ENCODE measurements around the gene SETD6. TPM values are rescaled to one million over a fixed set of nuclear protein-coding genes. Genes with fewer than 3 reads are reported as not detected.

Gene SETD6, protein sequence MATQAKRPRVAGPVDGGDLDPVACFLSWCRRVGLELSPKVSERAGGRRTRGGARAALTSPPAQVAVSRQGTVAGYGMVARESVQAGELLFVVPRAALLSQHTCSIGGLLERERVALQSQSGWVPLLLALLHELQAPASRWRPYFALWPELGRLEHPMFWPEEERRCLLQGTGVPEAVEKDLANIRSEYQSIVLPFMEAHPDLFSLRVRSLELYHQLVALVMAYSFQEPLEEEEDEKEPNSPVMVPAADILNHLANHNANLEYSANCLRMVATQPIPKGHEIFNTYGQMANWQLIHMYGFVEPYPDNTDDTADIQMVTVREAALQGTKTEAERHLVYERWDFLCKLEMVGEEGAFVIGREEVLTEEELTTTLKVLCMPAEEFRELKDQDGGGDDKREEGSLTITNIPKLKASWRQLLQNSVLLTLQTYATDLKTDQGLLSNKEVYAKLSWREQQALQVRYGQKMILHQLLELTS
- 15.6 and 20.1 TPM in 2 replicates for total RNA-seq

DNA sequence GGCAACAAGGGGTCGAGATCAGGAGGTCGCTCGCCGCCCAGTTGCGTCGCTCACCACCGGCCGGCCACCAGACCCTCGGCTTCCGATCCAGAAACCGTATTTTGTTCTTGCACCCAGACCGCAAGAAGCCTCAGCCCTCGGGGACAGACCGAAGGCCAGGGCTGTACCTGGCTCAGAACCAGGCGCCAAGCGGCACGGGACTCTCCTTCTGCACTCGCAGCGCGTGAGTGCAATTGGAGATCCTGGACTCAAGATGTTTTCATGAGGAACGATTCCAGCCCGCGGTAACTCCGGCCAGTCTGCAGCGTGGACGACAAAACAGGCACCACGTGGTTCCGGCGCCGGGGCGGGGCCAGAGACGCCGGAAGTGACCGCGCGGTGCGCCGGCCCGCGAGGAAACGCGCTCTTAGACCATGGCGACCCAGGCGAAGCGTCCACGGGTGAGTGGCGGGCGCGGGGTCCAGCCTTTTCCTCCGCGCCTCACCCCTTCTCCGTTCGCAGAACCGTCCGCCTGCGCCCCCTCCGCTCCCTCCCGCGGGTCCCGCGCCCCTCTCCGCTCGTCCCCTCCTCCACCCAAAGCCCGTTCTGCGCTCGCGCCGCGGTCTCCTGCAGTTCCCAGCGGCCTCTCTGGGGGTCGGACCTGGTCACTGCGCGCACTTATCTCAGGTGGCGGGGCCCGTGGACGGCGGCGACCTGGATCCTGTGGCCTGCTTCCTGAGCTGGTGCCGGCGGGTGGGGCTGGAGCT lies at the start of gene SETD6:
SETD6 (plus strand) TSS at position 393 of the 746 bp plus-strand sequence; CDS start at position 414, 21 bp downstream.

DNA sequence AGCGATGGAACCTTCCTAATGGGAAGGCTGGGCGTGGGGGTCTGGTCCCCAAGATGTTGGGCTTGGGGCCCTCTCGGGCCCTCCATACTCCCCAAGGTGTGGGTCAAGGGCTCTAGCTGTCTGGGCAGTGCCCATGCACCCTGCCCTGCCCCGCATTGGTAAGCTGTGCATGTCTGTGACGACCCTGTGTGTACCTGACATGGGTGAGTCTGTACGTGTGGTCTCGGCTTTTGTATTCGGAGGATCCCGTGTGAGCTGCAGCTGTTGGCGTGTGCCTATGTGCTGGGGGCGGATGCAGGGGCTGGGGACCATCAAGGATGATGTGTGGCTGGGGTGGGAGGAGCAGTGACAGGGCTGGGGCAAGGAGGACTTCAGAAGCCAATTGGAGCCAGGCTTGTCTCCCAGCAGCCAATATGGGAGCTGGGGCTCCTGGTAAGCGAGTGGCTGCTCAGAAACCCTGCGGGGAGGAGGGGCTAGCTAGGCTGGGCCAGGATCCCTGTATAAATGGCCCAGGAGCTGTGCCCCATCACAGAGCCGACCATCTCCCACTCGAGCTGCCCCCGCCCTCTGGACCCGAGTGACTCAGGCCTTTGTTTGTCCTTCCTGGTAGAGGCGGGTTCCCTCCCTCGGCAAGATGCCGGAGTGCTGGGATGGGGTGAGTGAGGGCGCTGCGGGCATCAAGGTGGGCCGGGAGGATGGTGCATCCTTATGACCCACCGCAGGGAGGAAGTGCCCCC lies 15.5 kb upstream of the SETD6 start, which contains the start of gene NDRG4:
NDRG4 (plus strand) TSS at position 529 of the 737 bp plus-strand sequence; CDS start at position 635, 106 bp downstream.

Other genes with a start within 250 kb of the SETD6 start
- gene PRSS54, start 220.5 kb upstream of the SETD6 start, total RNA-seq, result not detected in 2 replicates
- gene GINS3, start 123.0 kb upstream of the SETD6 start, total RNA-seq, result 2.7 and 7.5 TPM in 2 replicates
- 10.0 and 12.1 TPM in 2 replicates for gene NDRG4, start 15.4 kb upstream of the SETD6 start, total RNA-seq
- gene CNOT1, start 114.3 kb downstream of the SETD6 start, total RNA-seq, result 122 and 124 TPM in 2 replicates
- 34.1 and 43.5 TPM in 2 replicates for gene SLC38A7, start 169.3 kb downstream of the SETD6 start, total RNA-seq
- 40.1 and 53.0 TPM in 2 replicates for gene GOT2, start 218.8 kb downstream of the SETD6 start, total RNA-seq

Measured in uterine smooth muscle cell (primary cell).